GM12872 (cell line): ENCODE measurements around the gene NGF.

Source experiments
- CTCF ChIP-seq: IDR thresholded peaks from 3 replicates; pipeline ENCODE4 v1.5.1; 2011; ENCODE audit warnings: low read depth, mild to moderate bottlenecking, low read length, moderate library complexity; ENCODE audit not compliant: insufficient read depth

The NGF gene

GRCh38 chr1:115239426-115239825 is 98.6 kb downstream of the NGF start:
- TF ChIP-seq CTCF, result no peak

GRCh38 chr1:115239148-115239422 is 99.0 kb downstream of the NGF start:
- no peak for TF ChIP-seq CTCF

GRCh38 chr1:115238336-115239147 is 99.5 kb downstream of the NGF start:
- TF ChIP-seq CTCF, result no peak

GRCh38 chr1:115237507-115237906 is 100.5 kb downstream of the NGF start:
- TF ChIP-seq CTCF, result no peak

GRCh38 chr1:115237023-115237422 is 101.0 kb downstream of the NGF start:
- no peak for TF ChIP-seq CTCF
